ENCODE measurements around the gene SLC2A4. TPM values are rescaled to one million over a fixed set of nuclear protein-coding genes. Genes with fewer than 3 reads are reported as not detected.

Gene SLC2A4
- total RNA-seq, 1 donor from 2014 or later, result 0.38 TPM

GRCh38 chr17:7304179-7304578, 22.7 kb downstream of the SLC2A4 start:
- no peak for TF ChIP-seq CTCF (IDR thresholded peaks at IDR 0.05; ENCODE audit: insufficient read depth, low read length, poor library complexity, severe bottlenecking)
- no peaks in the 10 kb centered on the region for H3K27me3 ChIP-seq (ENCODE audit: control insufficient read depth, insufficient read depth, low read length)
- DNase-seq (ENCODE audit: low read depth), result no peak

GRCh38 chr17:7306911-7307685, 25.6 kb downstream of the SLC2A4 start, which contains the start of gene EIF5A:
TSS of gene EIF5A (plus strand) at chr17:7307628. CDS start at chr17:7309636, 2,008 bp downstream.
- TF ChIP-seq CTCF (IDR thresholded peaks at IDR 0.05; ENCODE audit: insufficient read depth, low read length, poor library complexity, severe bottlenecking), result no peak
- Histone ChIP-seq H3K27me3 (ENCODE audit: control insufficient read depth, insufficient read depth, low read length) (no peaks in the 10 kb centered on the region), H3K36me3 (ENCODE audit: control insufficient read depth, insufficient read depth, low read length) (peaks cover 5% of the 10 kb centered on the region), H3K4me3 (ENCODE audit: low read depth, low read length) (peak within 1 kb of the TSS; percentile 56)
- peak; percentile 99 for DNase-seq (ENCODE audit: low read depth)

More at GRCh38 chr17:7304179-7304578, 22.7 kb downstream of the SLC2A4 start:
- Histone ChIP-seq H3K4me3 (ENCODE audit: low read depth, low read length) (no peak overlapping the region), H3K36me3 (ENCODE audit: control insufficient read depth, insufficient read depth, low read length) (no peaks in the 10 kb centered on the region)

- no peak for DNase-seq (ENCODE audit: low read depth)
These were observed 26.4 kb downstream of the SLC2A4 start for GRCh38 chr17:7307686-7308624.

DNA sequence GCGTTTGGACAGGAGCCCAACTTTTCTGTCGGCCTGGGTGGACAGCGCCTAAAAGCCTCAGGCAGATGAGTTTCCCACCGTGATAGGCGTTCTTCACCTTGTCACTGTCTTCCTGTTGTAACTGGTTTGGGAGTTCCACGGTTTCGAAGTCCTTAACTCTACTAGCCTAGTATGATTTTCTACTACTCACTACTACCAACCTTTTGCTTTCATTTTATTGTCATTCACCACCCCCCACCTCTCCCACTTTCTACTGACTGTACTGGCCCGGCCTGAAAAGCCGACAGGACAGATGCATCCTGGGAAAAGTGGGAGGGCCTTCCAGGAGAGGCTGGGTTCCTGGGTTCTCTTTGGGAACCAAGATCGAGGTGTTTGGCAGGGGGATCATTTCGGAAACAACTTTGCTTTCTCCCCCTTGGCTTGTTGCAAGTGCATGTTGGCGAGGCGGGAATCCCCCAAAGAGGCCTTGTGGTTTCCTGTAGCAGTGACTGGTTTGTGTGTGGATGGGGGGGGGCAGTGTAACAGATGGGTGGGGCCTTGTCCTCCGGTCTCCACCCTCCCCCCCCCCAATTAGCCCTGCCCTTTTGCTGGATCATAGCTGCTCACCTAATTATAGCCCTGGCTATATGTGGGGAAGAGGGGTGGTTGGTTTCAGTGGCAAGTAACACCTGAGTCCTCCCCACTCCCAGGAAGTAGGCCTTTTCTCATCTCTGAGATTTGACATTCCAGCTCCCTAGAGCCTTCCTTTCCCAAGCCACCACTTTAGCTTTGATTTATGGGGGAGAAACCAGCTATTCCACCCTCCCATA, 27.3 kb downstream of the SLC2A4 start:
- H3K4me3 ChIP-seq (ENCODE audit: low read depth, low read length), result peak overlapping the region; percentile 56
- TF ChIP-seq CTCF (IDR thresholded peaks at IDR 0.05; ENCODE audit: insufficient read depth, low read length, poor library complexity, severe bottlenecking), result no peak
- no peaks in the 10 kb centered on the region for H3K27me3 ChIP-seq (ENCODE audit: control insufficient read depth, insufficient read depth, low read length)
- DNase-seq (ENCODE audit: low read depth), result peak; percentile 44
- H3K36me3 ChIP-seq (ENCODE audit: control insufficient read depth, insufficient read depth, low read length), result peaks cover 10% of the 10 kb centered on the region

More at GRCh38 chr17:7307686-7308624, 26.4 kb downstream of the SLC2A4 start:
- Histone ChIP-seq H3K36me3 (ENCODE audit: control insufficient read depth, insufficient read depth, low read length) (peaks cover 7% of the 10 kb centered on the region), H3K4me3 (ENCODE audit: low read depth, low read length) (peak overlapping the region; percentile 56), H3K27me3 (ENCODE audit: control insufficient read depth, insufficient read depth, low read length) (no peaks in the 10 kb centered on the region)
- TF ChIP-seq CTCF (IDR thresholded peaks at IDR 0.05; ENCODE audit: insufficient read depth, low read length, poor library complexity, severe bottlenecking), result no peak

GRCh38 chr17:7309628-7310027, 28.1 kb downstream of the SLC2A4 start:
- TF ChIP-seq CTCF (IDR thresholded peaks at IDR 0.05; ENCODE audit: insufficient read depth, low read length, poor library complexity, severe bottlenecking), result no peak
- no peak overlapping the region for H3K4me3 ChIP-seq (ENCODE audit: low read depth, low read length)

More at GRCh38 chr17:7309628-7310027, 28.1 kb downstream of the SLC2A4 start:
- Histone ChIP-seq H3K36me3 (ENCODE audit: control insufficient read depth, insufficient read depth, low read length) (peaks cover 10% of the 10 kb centered on the region), H3K27me3 (ENCODE audit: control insufficient read depth, insufficient read depth, low read length) (no peaks in the 10 kb centered on the region)
- no peak for DNase-seq (ENCODE audit: low read depth)

Measured in kidney epithelial cell (primary cell).